NCI-H1417 (cell line): ENCODE data around the gene MLC1.

Experiments used
- DNase-seq, 3 experiments: peaks; one replicate each; lab custom pipeline; 2025; lab: John Stamatoyannopoulos, UW

The MLC1 gene

GRCh38 chr22:50035131-50035881 lies 49.9 kb downstream of the MLC1 start:
- no peak for DNase-seq

- no peak for DNase-seq
Observed at GRCh38 chr22:50034126-50035081, 50.8 kb downstream of the MLC1 start.

GRCh38 chr22:50032941-50033601 lies 52.2 kb downstream of the MLC1 start:
- no peak for DNase-seq

- DNase-seq = no peak
Observed at GRCh38 chr22:50032109-50032871, 52.9 kb downstream of the MLC1 start.

- no peak for DNase-seq
Observed at GRCh38 chr22:50031189-50032091, 53.8 kb downstream of the MLC1 start.

- DNase-seq = peak; percentile 20 to 80 (median 72)
Observed at GRCh38 chr22:50030297-50031188, 54.7 kb downstream of the MLC1 start.

GRCh38 chr22:50027639-50028537 lies 57.3 kb downstream of the MLC1 start:
- DNase-seq = peak in 1 of 3 experiments; percentile 1

GRCh38 chr22:50025993-50026392 lies 59.2 kb downstream of the MLC1 start:
- no peak for DNase-seq

- DNase-seq = no peak
Observed at GRCh38 chr22:50022171-50022819, 62.9 kb downstream of the MLC1 start.

- no peak for DNase-seq
Observed at GRCh38 chr22:50020606-50021005, 64.6 kb downstream of the MLC1 start.

GRCh38 chr22:50019316-50019715 lies 65.9 kb downstream of the MLC1 start:
- no peak for DNase-seq

GRCh38 chr22:50018608-50019285 lies 66.5 kb downstream of the MLC1 start:
- no peak for DNase-seq

GRCh38 chr22:50017701-50018224 lies 67.5 kb downstream of the MLC1 start:
- no peak for DNase-seq

- DNase-seq = no peak
Observed at GRCh38 chr22:50016988-50017700, 68.1 kb downstream of the MLC1 start.

GRCh38 chr22:50016308-50016987 lies 68.8 kb downstream of the MLC1 start:
- no peak for DNase-seq
